Endodermal cell (in vitro differentiated cells): ENCODE measurements around the gene DAGLA. TPM values are rescaled to one million over a fixed set of nuclear protein-coding genes. Genes with fewer than 3 reads are reported as not detected.

Source experiments
- DNase-seq: peaks from one replicate; pipeline ENCODE4 v3.0.0-alpha.2; 2017
- H3K27ac ChIP-seq: 2 replicates; pipeline ENCODE4 v1.5.1; 2013; ENCODE audit warnings: mild to moderate bottlenecking, low read depth, low read length, moderate library complexity
- H3K27me3 ChIP-seq: 2 replicates; pipeline ENCODE4 v1.6.1; 2013; ENCODE audit warnings: mild to moderate bottlenecking, low read length, moderate library complexity; ENCODE audit not compliant: insufficient read depth, control insufficient read depth, poor library complexity, severe bottlenecking
- H3K36me3 ChIP-seq: 2 replicates; pipeline ENCODE4 v1.7.0; 2013; ENCODE audit warnings: mild to moderate bottlenecking, low read length, moderate library complexity; ENCODE audit not compliant: control insufficient read depth, insufficient read depth
- H3K4me1 ChIP-seq: one replicate; pipeline ENCODE4 v1.7.0; 2013; ENCODE audit warnings: low read length; ENCODE audit not compliant: control insufficient read depth, insufficient read depth
- H3K4me3 ChIP-seq: 2 replicates; pipeline ENCODE4 v1.5.1; 2013; ENCODE audit warnings: mild to moderate bottlenecking, low read length, moderate library complexity
- H3K9ac ChIP-seq: 2 replicates; pipeline ENCODE4 v1.6.1; 2013; ENCODE audit warnings: mild to moderate bottlenecking, low read length, moderate library complexity; ENCODE audit not compliant: poor library complexity, severe bottlenecking; ENCODE audit errors: extremely low read depth
- H3K9me3 ChIP-seq: 2 replicates; pipeline ENCODE4 v1.6.1; 2013; ENCODE audit warnings: mild to moderate bottlenecking, low read length, moderate library complexity; ENCODE audit not compliant: control insufficient read depth
- H3K27ac Mint-ChIP-seq: 2 replicates; pipeline ENCODE4 v1.8.0; 2020; ENCODE audit warnings: mixed read lengths
- H3K27me3 Mint-ChIP-seq: 2 replicates; pipeline ENCODE4 v1.8.0; 2021; ENCODE audit warnings: mild to moderate bottlenecking, mixed read lengths; ENCODE audit not compliant: insufficient read depth
- H3K36me3 Mint-ChIP-seq: 2 replicates; pipeline ENCODE4 v1.8.0; 2020; ENCODE audit warnings: low read depth, mixed read lengths
- H3K4me1 Mint-ChIP-seq: 2 replicates; pipeline ENCODE4 v1.8.0; 2020; ENCODE audit warnings: mixed read lengths
- H3K4me3 Mint-ChIP-seq: 2 replicates; pipeline ENCODE4 v1.8.0; 2020; ENCODE audit warnings: mild to moderate bottlenecking, moderate library complexity, mixed read lengths
- H3K9me3 Mint-ChIP-seq: 2 replicates; pipeline ENCODE4 v1.8.0; 2020; ENCODE audit warnings: mild to moderate bottlenecking, mixed read lengths
- CTCF ChIP-seq: fragments of 200-600 bp; sonication (generic); conservative IDR thresholded peaks from 2 replicates; pipeline ENCODE4 v1.5.0; 2021; ENCODE audit warnings: antibody characterized with exemption, mild to moderate bottlenecking
- WGBS, 2 experiments: methylation state at CpG; one replicate each; pipeline versions ENCODE4 v1.1.5 to v1.1.7; 2013; ENCODE audit warnings: missing lambda C conversion rate in 2 of 2, mixed read lengths in 1 of 2; ENCODE audit not compliant: insufficient coverage in 1 of 2, insufficient read length in 1 of 2; 5-methylcytosine and 5-hydroxymethylcytosine counted together
- total RNA-seq, 2 donors: library from RNA; stranded (reverse); fragmentation: NEBNext Ultra II Directional in 1 of 2; extraction: Animal tissue kit (Norgen Biotek cat#: 25700) in 1 of 2; gene quantifications; 2 replicates in 1 of 2; 3 replicates in 1 of 2; pipeline ENCODE4 v1.2.1, GENCODE V29; 2021

Gene DAGLA
- total RNA-seq, 2 donors from 2014 or later = 5.6 to 8.7 TPM

- Mint-ChIP-seq H3K4me3 (peak overlapping the region; percentile 14), H3K27me3 (peaks cover 27% of the 10 kb centered on the region), H3K4me1 (peaks cover 26% of the 10 kb centered on the region), H3K36me3 (no peaks in the 10 kb centered on the region), H3K9me3 (no peaks in the 10 kb centered on the region), H3K27ac (peak overlapping the region; percentile 37)
- H3K9ac ChIP-seq = no peak overlapping the region
- H3K27ac ChIP-seq = no peak overlapping the region
- H3K4me3 ChIP-seq = no peak overlapping the region
- DNase-seq = peak; percentile 67
- no peaks in the 10 kb centered on the region for H3K36me3 ChIP-seq
- TF ChIP-seq CTCF = no peak
- WGBS, 2 experiments = 26 to 28% methylated on average over 8 to 21 of the region's 21 CpGs
- no peaks in the 10 kb centered on the region for H3K27me3 ChIP-seq
- H3K9me3 ChIP-seq = no peaks in the 10 kb centered on the region
- H3K4me1 ChIP-seq = peaks cover 27% of the 10 kb centered on the region
These were observed 69.5 kb downstream of the DAGLA start for GRCh38 chr11:61749591-61750217.

DNA sequence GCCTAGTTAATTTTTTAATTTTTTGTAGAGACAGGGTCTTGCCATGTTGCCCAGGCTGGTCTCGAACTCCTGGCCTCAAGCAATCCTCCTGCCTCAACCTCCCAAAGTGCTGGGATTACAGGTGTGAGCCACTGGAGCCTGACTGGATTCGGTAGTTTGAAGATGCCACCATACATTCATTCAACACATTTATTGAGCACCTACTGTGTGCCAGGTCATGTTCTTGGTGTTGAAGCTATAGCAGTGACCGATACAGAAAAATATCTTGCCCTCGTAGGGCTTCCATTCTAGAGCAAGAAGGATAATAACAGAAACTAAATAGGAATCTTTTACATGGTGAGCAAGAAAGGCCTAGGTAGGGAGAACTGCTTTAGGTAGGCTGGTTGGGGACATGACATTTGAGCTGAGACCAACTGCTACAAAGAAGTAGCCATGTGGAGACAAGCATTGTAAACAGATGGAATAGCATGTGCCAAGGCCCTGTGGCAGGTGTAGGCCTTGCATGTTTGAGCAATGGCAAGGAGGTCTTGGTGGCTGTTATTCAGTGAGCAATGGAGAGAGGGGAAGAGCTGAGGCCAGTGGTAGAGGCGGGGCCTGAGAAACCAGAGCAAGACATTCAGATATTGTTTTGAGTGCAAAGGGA is 70.6 kb downstream of the DAGLA start:
- no peak overlapping the region for H3K27ac ChIP-seq
- Mint-ChIP-seq H3K36me3 (no peaks in the 10 kb centered on the region), H3K9me3 (no peaks in the 10 kb centered on the region), H3K27me3 (peaks cover 27% of the 10 kb centered on the region), H3K4me3 (peak overlapping the region; percentile 1), H3K4me1 (peaks cover 29% of the 10 kb centered on the region), H3K27ac (no peak overlapping the region)
- no peak overlapping the region for H3K9ac ChIP-seq
- 94 to 97% methylated on average over 5 of the region's 5 CpGs for WGBS, 2 experiments
- no peak for DNase-seq
- no peak for TF ChIP-seq CTCF
- H3K27me3 ChIP-seq = no peaks in the 10 kb centered on the region
- H3K9me3 ChIP-seq = no peaks in the 10 kb centered on the region
- no peak overlapping the region for H3K4me3 ChIP-seq
- peaks cover 38% of the 10 kb centered on the region for H3K4me1 ChIP-seq
- no peaks in the 10 kb centered on the region for H3K36me3 ChIP-seq

DNA sequence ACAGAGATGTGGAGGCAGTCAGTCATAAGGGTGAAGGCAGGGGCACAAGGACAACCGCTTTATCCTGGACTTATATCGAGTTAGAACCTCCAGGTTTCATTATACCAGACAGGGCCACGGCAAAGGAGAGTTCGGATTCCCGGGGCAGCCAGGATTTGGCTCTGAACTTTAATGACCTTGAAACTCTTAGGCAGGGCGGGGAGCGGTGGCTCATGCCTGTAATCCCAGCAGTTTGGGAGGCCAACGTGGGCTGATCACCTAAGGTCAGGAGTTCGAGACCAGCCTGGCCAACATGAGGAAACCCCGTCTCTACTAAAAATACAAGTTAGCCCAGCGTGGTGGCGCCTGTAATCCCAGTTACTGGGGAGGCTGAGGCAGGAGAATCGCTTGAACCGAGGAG is 71.2 kb downstream of the DAGLA start:
- no peak for TF ChIP-seq CTCF
- Mint-ChIP-seq H3K27ac (no peak overlapping the region), H3K9me3 (no peaks in the 10 kb centered on the region), H3K4me1 (peaks cover 34% of the 10 kb centered on the region), H3K27me3 (peaks cover 27% of the 10 kb centered on the region), H3K36me3 (no peaks in the 10 kb centered on the region), H3K4me3 (peak overlapping the region; percentile 1)
- H3K4me3 ChIP-seq = no peak overlapping the region
- no peak overlapping the region for H3K9ac ChIP-seq
- 90 to 92% methylated on average over 14 of the region's 14 CpGs for WGBS, 2 experiments
- H3K27me3 ChIP-seq = no peaks in the 10 kb centered on the region
- no peaks in the 10 kb centered on the region for H3K36me3 ChIP-seq
- peaks cover 42% of the 10 kb centered on the region for H3K4me1 ChIP-seq
- no peaks in the 10 kb centered on the region for H3K9me3 ChIP-seq
- no peak overlapping the region for H3K27ac ChIP-seq
- no peak for DNase-seq
